Stimulated activated CD4-positive, alpha-beta T cell treated with anti-CD3 and anti-CD28 coated beads, Interleukin-15, amount 100 ng/mL, for 48 hours (primary cell): ENCODE measurements around the gene LMO4.

Experiments
- DNase-seq, 2 donors: peaks; one replicate each; pipeline ENCODE4 v3.0.0-alpha.2; 2020; ENCODE audit warnings: low read depth in 2 of 2

LMO4 gene

GRCh38 chr1:87358219-87358618 lies 29.5 kb downstream of the LMO4 start:
- DNase-seq = no peak

GRCh38 chr1:87359586-87359985 lies 30.9 kb downstream of the LMO4 start:
- DNase-seq = no peak

GRCh38 chr1:87362063-87362833 lies 33.6 kb downstream of the LMO4 start:
- no peak for DNase-seq

- no peak for DNase-seq
Measured at GRCh38 chr1:87362834-87363426, 34.2 kb downstream of the LMO4 start.

- DNase-seq = no peak
Measured at GRCh38 chr1:87367549-87367948, 38.9 kb downstream of the LMO4 start.

GRCh38 chr1:87368907-87369306 lies 40.2 kb downstream of the LMO4 start:
- no peak for DNase-seq

GRCh38 chr1:87369736-87370478 lies 41.2 kb downstream of the LMO4 start:
- no peak for DNase-seq

GRCh38 chr1:87370544-87370943 lies 41.9 kb downstream of the LMO4 start:
- DNase-seq = no peak

- DNase-seq = no peak
Measured at GRCh38 chr1:87379306-87379705, 50.6 kb downstream of the LMO4 start.

- no peak for DNase-seq
Measured at GRCh38 chr1:87386217-87386790, 57.6 kb downstream of the LMO4 start.

GRCh38 chr1:87388411-87388810 lies 59.7 kb downstream of the LMO4 start:
- no peak for DNase-seq

- DNase-seq = no peak
Measured at GRCh38 chr1:87389011-87389410, 60.3 kb downstream of the LMO4 start.

- no peak for DNase-seq
Measured at GRCh38 chr1:87389546-87389945, 60.9 kb downstream of the LMO4 start.

GRCh38 chr1:87392248-87393192 lies 63.8 kb downstream of the LMO4 start:
- DNase-seq = no peak

- no peak for DNase-seq
Measured at GRCh38 chr1:87393445-87394085, 64.9 kb downstream of the LMO4 start.

GRCh38 chr1:87394513-87394912 lies 65.8 kb downstream of the LMO4 start:
- no peak for DNase-seq

GRCh38 chr1:87394982-87395381 lies 66.3 kb downstream of the LMO4 start:
- no peak for DNase-seq
